ENCODE data around the gene ZC2HC1B. TPM values are rescaled to one million over a fixed set of nuclear protein-coding genes. Genes with fewer than 3 reads are reported as not detected.

ZC2HC1B gene
- total RNA-seq, 1 experiment from 2014 or later, result not detected

DNA sequence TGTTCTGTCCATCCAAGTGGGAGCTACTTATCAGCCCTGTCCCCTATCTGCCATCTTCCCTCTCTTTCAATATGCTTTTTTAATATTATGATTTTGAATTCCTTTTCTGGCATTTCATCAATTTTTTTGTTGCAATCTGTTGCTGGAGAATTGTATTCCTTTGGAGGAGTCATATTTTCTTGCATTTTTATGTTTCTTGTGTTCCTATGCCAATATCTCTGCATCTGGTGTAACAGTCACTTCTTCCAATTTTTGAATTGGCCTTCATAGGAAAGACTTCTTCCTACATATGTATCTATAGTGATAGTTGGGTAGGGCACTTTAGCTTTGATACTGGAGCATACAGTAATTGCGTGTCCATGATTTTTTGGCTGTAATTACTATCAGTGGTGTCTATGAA, 70.1 kb downstream of the ZC2HC1B start:
- no peak for DNase-seq (ENCODE audit: low spot score)

- no peak for DNase-seq (ENCODE audit: low spot score)
Measured at GRCh38 chr6:143934867-143935266, 70.6 kb downstream of the ZC2HC1B start.

DNA sequence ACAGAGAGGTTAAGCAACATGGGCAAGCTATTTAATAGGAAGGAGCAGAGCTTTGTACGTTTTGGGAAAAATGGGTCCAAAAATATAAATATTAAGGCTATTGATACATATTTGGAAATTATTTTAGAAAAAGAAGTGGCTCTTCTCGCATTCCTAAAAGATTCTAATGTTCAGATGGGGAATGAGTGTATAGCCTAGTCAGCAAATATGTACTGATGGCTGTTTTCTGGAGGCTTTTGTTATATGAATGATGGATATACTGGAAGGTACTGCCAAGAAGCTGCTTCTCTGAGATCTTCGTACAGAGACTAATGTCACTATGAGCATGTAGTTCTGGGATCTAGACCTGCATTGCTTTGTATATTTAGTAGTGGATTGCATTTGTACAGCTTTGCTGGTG, 72.1 kb downstream of the ZC2HC1B start:
- DNase-seq (ENCODE audit: low spot score), result no peak

GRCh38 chr6:143936778-143937667, 72.7 kb downstream of the ZC2HC1B start:
- DNase-seq (ENCODE audit: low spot score), result no peak

DNA sequence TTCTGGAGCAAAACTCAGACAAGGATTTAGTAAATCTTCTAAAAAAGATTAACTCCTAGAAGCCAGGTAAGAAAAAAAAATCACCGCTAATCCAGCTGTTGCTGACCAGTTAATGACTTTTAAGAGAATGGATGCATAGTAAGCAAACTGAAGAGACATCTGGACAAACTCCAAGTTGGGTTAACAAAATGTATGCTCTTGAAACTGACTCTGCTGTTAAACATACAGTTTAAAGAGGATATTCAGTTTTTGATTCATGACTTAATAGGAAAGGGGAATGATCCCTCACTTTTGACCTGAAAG, 73.3 kb downstream of the ZC2HC1B start:
- DNase-seq (ENCODE audit: low spot score), result no peak

GRCh38 chr6:143939364-143939763, 75.1 kb downstream of the ZC2HC1B start:
- DNase-seq (ENCODE audit: low spot score), result no peak

DNA sequence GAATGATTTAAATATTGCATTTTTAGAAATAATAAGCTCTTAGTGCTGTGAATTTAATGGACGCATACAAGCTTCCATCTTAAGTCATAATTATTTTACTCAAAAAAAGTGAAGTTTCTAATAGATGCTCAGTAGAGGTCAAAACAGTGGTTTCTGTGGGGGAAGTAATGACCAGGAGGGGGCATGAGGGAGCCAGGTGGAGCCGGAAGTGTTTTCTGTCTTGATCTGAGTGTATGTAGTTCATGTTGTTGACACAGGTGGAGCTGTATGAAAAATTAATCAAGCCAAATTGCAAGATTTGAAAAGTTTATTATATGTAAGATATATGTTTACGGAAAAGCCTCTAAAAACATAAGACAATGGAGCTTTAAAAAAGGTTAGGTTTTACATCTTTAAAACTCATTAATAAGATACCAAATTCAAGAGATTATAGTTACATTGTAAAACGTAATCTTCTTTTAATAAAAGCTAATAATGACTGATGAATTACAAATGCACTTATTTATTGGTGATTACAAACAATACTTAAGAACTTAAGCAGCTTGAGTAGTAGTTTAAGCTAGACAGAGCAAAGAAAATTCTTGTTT, 75.8 kb downstream of the ZC2HC1B start:
- DNase-seq (ENCODE audit: low spot score), result peak; percentile 60

DNA sequence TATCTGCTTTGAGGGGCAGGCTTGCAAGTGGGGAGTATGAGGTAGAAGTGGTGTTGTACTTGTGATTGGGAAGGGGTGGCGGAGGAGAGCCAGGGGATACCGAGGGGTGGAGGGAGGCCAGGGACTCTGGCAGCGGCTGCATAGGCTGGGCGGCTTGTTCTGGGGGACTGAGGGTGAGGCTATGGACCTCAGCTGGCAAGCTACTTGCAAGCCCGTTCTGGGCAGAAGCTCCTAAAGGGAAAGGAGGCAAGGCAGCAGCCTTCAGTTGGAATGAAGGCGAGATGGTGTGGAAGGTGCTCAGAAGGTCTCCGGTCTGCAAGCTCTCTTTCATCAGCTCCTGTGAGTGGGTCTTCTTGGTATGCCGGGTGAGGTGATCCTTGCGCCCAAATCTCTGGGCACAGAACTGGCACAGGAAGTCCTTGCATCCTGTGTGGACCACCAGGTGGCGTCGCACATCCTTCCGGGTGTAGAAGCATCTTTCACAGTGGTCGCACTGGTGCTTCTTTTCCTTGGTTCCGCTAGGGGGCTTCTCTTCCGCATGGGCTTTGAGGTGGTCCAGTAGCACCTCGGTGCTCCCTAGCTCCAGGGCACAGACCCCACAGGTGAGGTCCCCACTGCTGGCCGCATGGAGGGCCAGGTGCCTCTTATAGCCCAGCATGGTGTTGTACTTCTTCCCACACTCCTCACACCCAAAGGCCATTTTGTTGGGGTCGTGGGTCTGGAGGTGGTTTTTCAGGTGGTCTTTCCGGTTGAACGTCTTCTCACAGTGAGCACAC, 77.8 kb downstream of the ZC2HC1B start:
- peak; percentile 23 for DNase-seq (ENCODE audit: low spot score)

- no peak for DNase-seq (ENCODE audit: low spot score)
Measured at GRCh38 chr6:143948208-143948607, 83.9 kb downstream of the ZC2HC1B start.

DNA sequence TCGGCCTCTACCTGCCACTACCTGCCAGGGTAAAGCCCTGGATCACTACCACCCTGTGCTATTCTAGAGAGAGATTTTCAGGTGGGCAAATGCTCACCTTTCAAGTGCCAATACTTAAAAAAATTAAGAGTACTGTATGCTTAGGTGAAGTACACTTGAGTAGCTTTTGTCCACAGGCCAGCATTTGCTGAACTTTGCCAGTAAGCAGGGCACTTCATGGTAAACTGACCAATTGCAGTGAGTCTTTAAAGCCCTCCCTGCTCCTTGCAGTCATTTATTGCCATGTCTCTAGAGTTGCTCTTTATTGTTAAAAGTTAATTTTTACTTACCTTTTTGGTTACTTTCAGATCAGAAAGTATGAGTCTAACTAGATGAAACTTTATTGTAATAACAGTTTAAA, 85.3 kb downstream of the ZC2HC1B start:
- DNase-seq (ENCODE audit: low spot score), result no peak

GRCh38 chr6:143949962-143950361, 85.7 kb downstream of the ZC2HC1B start:
- DNase-seq (ENCODE audit: low spot score), result no peak

GRCh38 chr6:143950875-143951274, 86.6 kb downstream of the ZC2HC1B start:
- no peak for DNase-seq (ENCODE audit: low spot score)

DNA sequence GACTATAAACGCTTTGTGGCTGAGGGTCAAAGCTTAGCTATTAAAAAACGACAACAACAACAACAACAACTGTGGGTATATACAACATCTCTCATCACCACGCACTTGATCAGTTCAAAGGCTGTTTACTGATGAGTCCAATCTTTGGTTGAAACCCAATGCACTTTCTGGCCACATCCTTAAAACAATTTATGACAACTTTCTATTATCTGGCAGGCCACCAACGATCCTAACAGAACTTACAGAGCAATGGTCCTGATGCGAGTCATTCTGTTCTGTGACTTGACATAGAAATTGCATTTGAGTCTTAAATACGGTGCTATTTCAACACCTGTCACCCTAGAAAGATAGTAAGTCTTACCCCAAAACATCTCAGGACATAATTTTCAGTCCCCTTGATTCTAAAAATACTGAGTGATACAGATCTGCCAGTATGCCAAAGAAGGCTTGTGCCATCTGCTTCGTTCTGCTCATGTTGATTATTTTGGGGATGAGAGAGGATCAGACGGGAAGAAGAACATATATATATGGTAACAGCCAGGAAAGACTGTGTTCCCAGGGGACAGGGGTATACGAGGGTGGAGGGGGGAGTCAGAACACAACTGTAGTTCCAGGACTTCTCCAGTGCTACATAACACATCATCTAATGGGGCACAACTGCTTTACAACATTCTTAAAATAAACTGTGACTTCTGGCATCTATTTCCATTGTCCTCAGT, 87.9 kb downstream of the ZC2HC1B start:
- DNase-seq (ENCODE audit: low spot score), result no peak

GRCh38 chr6:143952947-143953701, 88.8 kb downstream of the ZC2HC1B start:
- no peak for DNase-seq (ENCODE audit: low spot score)

DNA sequence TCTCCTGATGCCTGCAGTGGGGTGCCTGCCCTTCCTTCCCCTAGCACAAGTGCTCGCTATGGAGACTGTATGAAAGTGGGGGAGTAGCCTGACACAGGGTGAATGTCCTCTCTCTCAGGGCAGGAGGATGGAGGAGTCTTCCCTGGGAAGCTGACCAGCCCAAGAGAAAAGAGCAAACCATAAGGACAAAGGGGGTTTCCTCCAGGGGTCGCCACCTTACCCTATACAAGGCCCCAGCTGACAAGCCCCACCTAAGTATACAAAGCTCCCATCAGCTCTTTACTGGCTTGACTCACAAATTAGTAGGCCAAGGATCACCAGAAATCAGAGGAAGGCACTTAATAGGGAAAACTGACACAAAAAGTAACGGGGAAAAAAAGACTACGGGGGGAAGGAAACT, 89.6 kb downstream of the ZC2HC1B start:
- no peak for DNase-seq (ENCODE audit: low spot score)

DNA sequence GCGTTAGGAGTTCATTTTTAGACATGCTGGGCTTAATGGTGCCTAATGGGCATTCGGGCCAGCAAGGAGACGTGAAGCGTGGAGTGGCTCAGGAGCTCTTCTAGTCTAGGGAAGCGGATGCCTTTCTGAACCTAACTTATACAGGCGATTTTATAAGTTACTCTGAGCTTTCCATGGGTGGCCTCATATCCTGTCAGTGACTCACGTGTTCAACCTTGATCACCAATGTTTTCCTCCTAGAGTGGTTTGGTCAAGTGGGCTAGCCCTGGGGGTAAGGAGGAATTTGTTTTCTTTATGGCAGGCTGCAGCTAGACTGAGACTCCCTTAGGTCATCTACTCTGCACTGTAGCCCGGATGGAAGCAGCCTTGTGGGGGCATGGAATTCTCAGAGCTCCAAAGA, 91.7 kb downstream of the ZC2HC1B start:
- DNase-seq (ENCODE audit: low spot score), result no peak

GRCh38 chr6:143957679-143958274, 93.5 kb downstream of the ZC2HC1B start:
- no peak for DNase-seq (ENCODE audit: low spot score)

- no peak for DNase-seq (ENCODE audit: low spot score)
Measured at GRCh38 chr6:143958839-143959399, 94.6 kb downstream of the ZC2HC1B start.

- no peak for DNase-seq (ENCODE audit: low spot score)
Measured at GRCh38 chr6:143959927-143960326, 95.7 kb downstream of the ZC2HC1B start.

GRCh38 chr6:143961066-143961465, 96.8 kb downstream of the ZC2HC1B start:
- no peak for DNase-seq (ENCODE audit: low spot score)
